Measurements from ENCODE around the gene CTIF.

- no peak for TF ChIP-seq POLR2A (IDR thresholded peaks at IDR 0.05; ENCODE audit: low read depth, low read length)
- TF ChIP-seq SPI1 (IDR thresholded peaks at IDR 0.05; ENCODE audit: low read depth, low read length) = no peak
- no peak for TF ChIP-seq TAF1 (IDR thresholded peaks at IDR 0.05; ENCODE audit: low read depth, low read length)
- TF ChIP-seq POU2F2 (IDR thresholded peaks at IDR 0.05; ENCODE audit: low read depth, low read length) = no peak
- no peak for TF ChIP-seq POLR2AphosphoS5 (IDR thresholded peaks at IDR 0.05; ENCODE audit: low read depth, low read length)
- TF ChIP-seq PAX5 (IDR thresholded peaks at IDR 0.05; ENCODE audit: insufficient read depth, low read length, severe bottlenecking) = no peak
Observed at GRCh38 chr18:48858676-48859075, 319.8 kb downstream of the CTIF start.

Measured in GM12891 (cell line).